GM19099 (cell line): Measurements from ENCODE around the gene MFSD12.

Source experiments
- POLR2A ChIP-seq: IDR thresholded peaks from 3 replicates; pipeline ENCODE4 v1.6.1; 2011; ENCODE audit warnings: low read depth; ENCODE audit not compliant: insufficient read length; ENCODE audit errors: extremely low read depth

Gene MFSD12

GRCh38 chr19:3550947-3551791 is 6.2 kb downstream of the MFSD12 start:
- TF ChIP-seq POLR2A: no peak

- no peak for TF ChIP-seq POLR2A
These were observed 7.6 kb downstream of the MFSD12 start for GRCh38 chr19:3549816-3550215.

GRCh38 chr19:3548606-3549005 is 8.8 kb downstream of the MFSD12 start:
- TF ChIP-seq POLR2A: no peak

- no peak for TF ChIP-seq POLR2A
These were observed 9.6 kb downstream of the MFSD12 start for GRCh38 chr19:3547767-3548282.

GRCh38 chr19:3547301-3547731 is 10.1 kb downstream of the MFSD12 start:
- TF ChIP-seq POLR2A: no peak

- no peak for TF ChIP-seq POLR2A
These were observed 11.3 kb downstream of the MFSD12 start for GRCh38 chr19:3546119-3546518.

- TF ChIP-seq POLR2A: no peak
These were observed 11.7 kb downstream of the MFSD12 start for GRCh38 chr19:3545669-3546034.

GRCh38 chr19:3544742-3545668 is 12.4 kb downstream of the MFSD12 start:
- TF ChIP-seq POLR2A: no peak

GRCh38 chr19:3544058-3544376 is 13.4 kb downstream of the MFSD12 start:
- TF ChIP-seq POLR2A: no peak

GRCh38 chr19:3543150-3544057 is 14.0 kb downstream of the MFSD12 start:
- TF ChIP-seq POLR2A: no peak

GRCh38 chr19:3539756-3540118 is 17.6 kb downstream of the MFSD12 start:
- TF ChIP-seq POLR2A: no peak

- TF ChIP-seq POLR2A: no peak
These were observed 18.2 kb downstream of the MFSD12 start, which contains the start of gene TEKTIP1 for GRCh38 chr19:3538965-3539755. Gene TEKTIP1 (plus strand): TSS chr19:3539174. CDS start chr19:3539178, 4 bp downstream.

- TF ChIP-seq POLR2A: no peak
These were observed 19.0 kb downstream of the MFSD12 start for GRCh38 chr19:3538258-3538929.
